Measurements from ENCODE around the gene ALOX12. TPM values are rescaled to one million over a fixed set of nuclear protein-coding genes. Genes with fewer than 3 reads are reported as not detected.

The ALOX12 gene
- total and polyA plus RNA-seq, 2 experiments from 2014 or later: 0.31 TPM; not detected in 1

- no peak for DNase-seq
- in situ Hi-C loops (cut with MboI): no loop called here
- 18 to 19% methylated on average over 7 of the region's 7 CpGs for WGBS, 2 experiments (ENCODE audit: low coverage in 1 of 2, low lambda C conversion rate in 2 of 2, missing lambda C conversion rate in 2 of 2)
Observed at GRCh38 chr17:7034955-7035590, 39.2 kb downstream of the ALOX12 start.

GRCh38 chr17:7035591-7036368 lies 39.9 kb downstream of the ALOX12 start, which contains the start of gene SLC16A13:
Gene SLC16A13 (plus strand): TSS chr17:7036015. CDS start chr17:7036383, 368 bp downstream.
- Histone ChIP-seq H3K4me1 (ENCODE audit: insufficient read depth) (0 out of 2 replicates have a peak, but pooled peaks cover 7% of the 10 kb centered on the region), H3K9me3 (ENCODE audit: low read depth) (no peaks in the 10 kb centered on the region), H4K20me1 (ENCODE audit: insufficient read depth) (no peaks in the 10 kb centered on the region), H3K9me2 (ENCODE audit: insufficient read depth) (no peaks in the 10 kb centered on the region), H3K4me2 (ENCODE audit: unreplicated experiment) (peak within 1 kb of the TSS; percentile 91), H3K36me3 (ENCODE audit: low read depth) (no peaks in the 10 kb centered on the region), H3F3A (ENCODE audit: insufficient read depth) (0 out of 2 replicates have a peak, but pooled peaks cover 3% of the 10 kb centered on the region), H3K27ac (peak within 1 kb of the TSS; percentile 46), H3K9ac (peak within 1 kb of the TSS; percentile 78), H3K27me3 (replicated peaks; ENCODE audit: insufficient read depth) (no peaks in the 10 kb centered on the region), H3K79me2 (ENCODE audit: insufficient read depth) (no peaks in the 10 kb centered on the region), H2AFZ (peak within 1 kb of the TSS; percentile 98), H3K4me3 (peak within 1 kb of the TSS; percentile 78)
- peak; percentile 97 for DNase-seq
- in situ Hi-C loops (cut with MboI): no loop called here
- TF ChIP-seq EZH2phosphoT487 (IDR thresholded peaks at IDR 0.05; ENCODE audit: insufficient read depth, low read depth) (no peak), EZH2 (IDR thresholded peaks at IDR 0.05; ENCODE audit: insufficient read depth, poor library complexity, severe bottlenecking) (no peak)
- WGBS, 2 experiments (ENCODE audit: low coverage in 1 of 2, low lambda C conversion rate in 2 of 2, missing lambda C conversion rate in 2 of 2): 1 to 3% methylated on average over 48 to 51 of the region's 52 CpGs

More at GRCh38 chr17:7034955-7035590, 39.2 kb downstream of the ALOX12 start:
- H4K20me1 ChIP-seq (ENCODE audit: insufficient read depth): no peaks in the 10 kb centered on the region
- peak overlapping the region; percentile 78 for H3K4me3 ChIP-seq
- H3K9me3 ChIP-seq (ENCODE audit: low read depth): no peaks in the 10 kb centered on the region
- H3K4me1 ChIP-seq (ENCODE audit: insufficient read depth): 0 out of 2 replicates have a peak, but pooled peaks cover 7% of the 10 kb centered on the region
- peak overlapping the region; percentile 46 for H3K27ac ChIP-seq
- no peaks in the 10 kb centered on the region for H3K36me3 ChIP-seq (ENCODE audit: low read depth)
- H2AFZ ChIP-seq: peak overlapping the region; percentile 98
- H3K9me2 ChIP-seq (ENCODE audit: insufficient read depth): no peaks in the 10 kb centered on the region
- H3K27me3 ChIP-seq (replicated peaks; ENCODE audit: insufficient read depth): no peaks in the 10 kb centered on the region
- H3K79me2 ChIP-seq (ENCODE audit: insufficient read depth): no peaks in the 10 kb centered on the region
- 0 out of 2 replicates have a peak, but pooled peaks cover 3% of the 10 kb centered on the region for H3F3A ChIP-seq (ENCODE audit: insufficient read depth)
- TF ChIP-seq EZH2 (IDR thresholded peaks at IDR 0.05; ENCODE audit: insufficient read depth, poor library complexity, severe bottlenecking): no peak
- no peak for TF ChIP-seq EZH2phosphoT487 (IDR thresholded peaks at IDR 0.05; ENCODE audit: insufficient read depth, low read depth)
- peak overlapping the region; percentile 78 for H3K9ac ChIP-seq
- H3K4me2 ChIP-seq (ENCODE audit: unreplicated experiment): peak overlapping the region; percentile 91

DNA sequence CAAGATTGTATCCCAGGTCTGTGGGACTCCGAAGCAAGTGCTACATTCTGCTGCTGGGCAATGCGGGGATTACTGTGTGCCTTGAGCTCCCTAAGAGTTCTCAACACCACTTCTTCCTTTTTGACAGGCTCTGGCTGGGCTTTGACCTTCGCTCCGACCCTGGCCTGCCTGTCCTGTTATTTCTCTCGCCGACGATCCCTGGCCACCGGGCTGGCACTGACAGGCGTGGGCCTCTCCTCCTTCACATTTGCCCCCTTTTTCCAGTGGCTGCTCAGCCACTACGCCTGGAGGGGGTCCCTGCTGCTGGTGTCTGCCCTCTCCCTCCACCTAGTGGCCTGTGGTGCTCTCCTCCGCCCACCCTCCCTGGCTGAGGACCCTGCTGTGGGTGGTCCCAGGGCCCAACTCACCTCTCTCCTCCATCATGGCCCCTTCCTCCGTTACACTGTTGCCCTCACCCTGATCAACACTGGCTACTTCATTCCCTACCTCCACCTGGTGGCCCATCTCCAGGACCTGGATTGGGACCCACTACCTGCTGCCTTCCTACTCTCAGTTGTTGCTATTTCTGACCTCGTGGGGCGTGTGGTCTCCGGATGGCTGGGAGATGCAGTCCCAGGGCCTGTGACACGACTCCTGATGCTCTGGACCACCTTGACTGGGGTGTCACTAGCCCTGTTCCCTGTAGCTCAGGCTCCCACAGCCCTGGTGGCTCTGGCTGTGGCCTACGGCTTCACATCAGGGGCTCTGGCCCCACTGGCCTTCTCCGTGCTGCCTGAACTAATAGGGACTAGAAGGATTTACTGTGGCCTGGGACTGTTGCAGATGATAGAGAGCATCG lies 42.4 kb downstream of the ALOX12 start:
- Histone ChIP-seq H3K4me3 (no peak overlapping the region), H3K4me2 (ENCODE audit: unreplicated experiment) (no peak overlapping the region), H3K4me1 (ENCODE audit: insufficient read depth) (peaks cover 9% of the 10 kb centered on the region; the same call in 1 of the 2 replicates), H3K27me3 (replicated peaks; ENCODE audit: insufficient read depth) (peaks cover 7% of the 10 kb centered on the region; the same call in 1 of the 2 replicates), H3K9ac (no peak overlapping the region), H3K79me2 (ENCODE audit: insufficient read depth) (no peaks in the 10 kb centered on the region), H3F3A (ENCODE audit: insufficient read depth) (no peaks in the 10 kb centered on the region), H4K20me1 (ENCODE audit: insufficient read depth) (no peaks in the 10 kb centered on the region), H3K9me3 (ENCODE audit: low read depth) (no peaks in the 10 kb centered on the region), H2AFZ (no peak overlapping the region), H3K9me2 (ENCODE audit: insufficient read depth) (no peaks in the 10 kb centered on the region), H3K36me3 (ENCODE audit: low read depth) (no peaks in the 10 kb centered on the region), H3K27ac (no peak overlapping the region)
- in situ Hi-C loops (cut with MboI): no loop called here
- no peak for DNase-seq
- 87 to 91% methylated on average over 19 of the region's 19 CpGs for WGBS, 2 experiments (ENCODE audit: low coverage in 1 of 2, low lambda C conversion rate in 2 of 2, missing lambda C conversion rate in 2 of 2)
- TF ChIP-seq EZH2phosphoT487 (IDR thresholded peaks at IDR 0.05; ENCODE audit: insufficient read depth, low read depth): no peak
- no peak for TF ChIP-seq EZH2 (IDR thresholded peaks at IDR 0.05; ENCODE audit: insufficient read depth, poor library complexity, severe bottlenecking)

DNA sequence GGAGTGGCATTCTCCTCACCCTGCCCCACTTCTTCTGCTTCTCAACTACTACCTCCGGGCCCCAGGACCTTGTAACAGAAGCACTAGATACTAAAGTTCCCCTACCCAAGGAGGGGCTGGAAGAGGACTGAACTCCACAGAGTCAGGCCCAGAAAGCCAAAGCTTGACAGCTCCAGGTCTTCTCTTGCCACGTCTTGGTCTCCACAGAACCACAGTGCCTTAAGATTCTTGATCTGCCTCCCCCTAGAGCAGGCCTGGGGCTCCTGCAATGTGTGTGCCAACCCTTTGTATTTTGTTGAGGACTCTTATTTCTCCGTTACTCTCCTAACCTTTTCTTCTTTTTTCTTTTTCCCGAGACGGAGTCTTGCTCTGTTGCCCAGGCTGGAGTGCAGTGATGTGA lies 44.0 kb downstream of the ALOX12 start:
- no peak overlapping the region for H3K9ac ChIP-seq
- TF ChIP-seq EZH2phosphoT487 (IDR thresholded peaks at IDR 0.05; ENCODE audit: insufficient read depth, low read depth) (no peak), EZH2 (IDR thresholded peaks at IDR 0.05; ENCODE audit: insufficient read depth, poor library complexity, severe bottlenecking) (no peak)
- H3K79me2 ChIP-seq (ENCODE audit: insufficient read depth): no peaks in the 10 kb centered on the region
- in situ Hi-C loops (cut with MboI): no loop called here
- no peaks in the 10 kb centered on the region for H3K36me3 ChIP-seq (ENCODE audit: low read depth)
- DNase-seq: no peak
- no peaks in the 10 kb centered on the region for H3K9me2 ChIP-seq (ENCODE audit: insufficient read depth)
- H3K4me1 ChIP-seq (ENCODE audit: insufficient read depth): peaks cover 10% of the 10 kb centered on the region; the same call in 1 of the 2 replicates
- H3K4me2 ChIP-seq (ENCODE audit: unreplicated experiment): no peak overlapping the region
- 88 to 89% methylated on average over 5 of the region's 5 CpGs for WGBS, 2 experiments (ENCODE audit: low coverage in 1 of 2, low lambda C conversion rate in 2 of 2, missing lambda C conversion rate in 2 of 2)
- H3F3A ChIP-seq (ENCODE audit: insufficient read depth): no peaks in the 10 kb centered on the region
- no peaks in the 10 kb centered on the region for H4K20me1 ChIP-seq (ENCODE audit: insufficient read depth)
- peaks cover 15% of the 10 kb centered on the region for H3K27me3 ChIP-seq (replicated peaks; ENCODE audit: insufficient read depth)
- no peak overlapping the region for H3K27ac ChIP-seq
- H3K4me3 ChIP-seq: no peak overlapping the region
- H2AFZ ChIP-seq: no peak overlapping the region
- no peaks in the 10 kb centered on the region for H3K9me3 ChIP-seq (ENCODE audit: low read depth)

Data from GM23248 (cell line).